ENCODE measurements around the gene ACSF3. TPM values are rescaled to one million over a fixed set of nuclear protein-coding genes. Genes with fewer than 3 reads are reported as not detected.
"Not testable (repeated sequence)": the region's sequence is repeated elsewhere in the genome, so short reads cannot be mapped to it uniquely, and the experiment has no call there.

The ACSF3 gene
- total RNA-seq, 1 experiment from 2014 or later, result 55.2 TPM

- no peak overlapping the region for H3K4me3 ChIP-seq (ENCODE audit: low read depth, low read length)
- H3K4me3 Mint-ChIP-seq (ENCODE audit: unreplicated experiment), result no peak overlapping the region
- no peaks in the 10 kb centered on the region for H3K9me3 Mint-ChIP-seq (ENCODE audit: unreplicated experiment)
- peaks cover 7% of the 10 kb centered on the region for H3K27me3 Mint-ChIP-seq (ENCODE audit: insufficient read depth, unreplicated experiment)
- no peaks in the 10 kb centered on the region for H3K4me1 ChIP-seq
- H3K36me3 ChIP-seq (ENCODE audit: control insufficient read depth, insufficient read depth, low read length), result no peaks in the 10 kb centered on the region
- H3K27me3 ChIP-seq (replicated peaks; ENCODE audit: control insufficient read depth, insufficient read depth, low read length), result no peaks in the 10 kb centered on the region
- intact Hi-C loops (cut with micrococcal nuclease; ENCODE audit: unreplicated experiment), result no loop called here
- H3K36me3 Mint-ChIP-seq (ENCODE audit: insufficient read depth, unreplicated experiment), result peaks cover 6% of the 10 kb centered on the region
- ChIA-PET POLR2A (no interaction called here), CTCF (no interaction called here)
- H3K9me3 ChIP-seq, result no peaks in the 10 kb centered on the region
- no TSS peak for BruUV-seq (replicated peaks)
- no peaks in the 10 kb centered on the region for H3K4me1 Mint-ChIP-seq (ENCODE audit: low read depth, unreplicated experiment)
- DNase-seq, result no peak
- H3K27ac Mint-ChIP-seq (ENCODE audit: unreplicated experiment), result no peak overlapping the region
- peak in 1 of 2 experiments; percentile 24 for TF ChIP-seq CTCF (IDR thresholded peaks at IDR 0.05; ENCODE audit: insufficient read depth in 1 of 2, low read depth in 1 of 2, low read length in 1 of 2, severe bottlenecking in 1 of 2, unreplicated experiment in 1 of 2)
Observed at GRCh38 chr16:89183975-89184676, 90.5 kb downstream of the ACSF3 start.

- H3K9me3 ChIP-seq, result no peaks in the 10 kb centered on the region
- ChIA-PET POLR2A (no interaction called here), CTCF (no interaction called here)
- no peak overlapping the region for H3K4me3 Mint-ChIP-seq (ENCODE audit: unreplicated experiment)
- no peak for DNase-seq
- intact Hi-C loops (cut with micrococcal nuclease; ENCODE audit: unreplicated experiment), result no loop called here
- H3K27me3 Mint-ChIP-seq (ENCODE audit: insufficient read depth, unreplicated experiment), result peaks cover 7% of the 10 kb centered on the region
- H3K4me1 ChIP-seq, result no peaks in the 10 kb centered on the region
- H3K36me3 Mint-ChIP-seq (ENCODE audit: insufficient read depth, unreplicated experiment), result peaks cover 6% of the 10 kb centered on the region
- H3K4me3 ChIP-seq (ENCODE audit: low read depth, low read length), result no peak overlapping the region
- H3K36me3 ChIP-seq (ENCODE audit: control insufficient read depth, insufficient read depth, low read length), result no peaks in the 10 kb centered on the region
- no peak for TF ChIP-seq CTCF (IDR thresholded peaks at IDR 0.05; ENCODE audit: insufficient read depth in 1 of 2, low read depth in 1 of 2, low read length in 1 of 2, severe bottlenecking in 1 of 2, unreplicated experiment in 1 of 2)
- no peaks in the 10 kb centered on the region for H3K9me3 Mint-ChIP-seq (ENCODE audit: unreplicated experiment)
- H3K27ac Mint-ChIP-seq (ENCODE audit: unreplicated experiment), result no peak overlapping the region
- no peaks in the 10 kb centered on the region for H3K4me1 Mint-ChIP-seq (ENCODE audit: low read depth, unreplicated experiment)
- no peaks in the 10 kb centered on the region for H3K27me3 ChIP-seq (replicated peaks; ENCODE audit: control insufficient read depth, insufficient read depth, low read length)
- BruUV-seq (replicated peaks), result no TSS peak
Observed at GRCh38 chr16:89184677-89184932, 91.0 kb downstream of the ACSF3 start.

- Mint-ChIP-seq H3K4me1 (ENCODE audit: low read depth, unreplicated experiment) (no peaks in the 10 kb centered on the region), H3K27ac (ENCODE audit: unreplicated experiment) (no peak overlapping the region), H3K36me3 (ENCODE audit: insufficient read depth, unreplicated experiment) (peaks cover 6% of the 10 kb centered on the region), H3K9me3 (ENCODE audit: unreplicated experiment) (no peaks in the 10 kb centered on the region), H3K4me3 (ENCODE audit: unreplicated experiment) (no peak overlapping the region), H3K27me3 (ENCODE audit: insufficient read depth, unreplicated experiment) (peaks cover 7% of the 10 kb centered on the region)
- DNase-seq, result no peak
- Histone ChIP-seq H3K27me3 (replicated peaks; ENCODE audit: control insufficient read depth, insufficient read depth, low read length) (no peaks in the 10 kb centered on the region), H3K4me3 (ENCODE audit: low read depth, low read length) (no peak overlapping the region), H3K9me3 (no peaks in the 10 kb centered on the region), H3K36me3 (ENCODE audit: control insufficient read depth, insufficient read depth, low read length) (no peaks in the 10 kb centered on the region), H3K4me1 (peaks cover 3% of the 10 kb centered on the region; the same call in 1 of the 2 replicates)
- TF ChIP-seq CTCF (IDR thresholded peaks at IDR 0.05; ENCODE audit: insufficient read depth in 1 of 2, low read depth in 1 of 2, low read length in 1 of 2, severe bottlenecking in 1 of 2, unreplicated experiment in 1 of 2), result no peak
- BruUV-seq (replicated peaks), result no TSS peak
- intact Hi-C loops (cut with micrococcal nuclease; ENCODE audit: unreplicated experiment), result no loop called here
- POLR2A ChIA-PET, result no interaction called here
- CTCF ChIA-PET, result no interaction called here
Observed at GRCh38 chr16:89184933-89185794, 91.5 kb downstream of the ACSF3 start.

- H3K4me1 Mint-ChIP-seq (ENCODE audit: low read depth, unreplicated experiment); BruUV-seq (replicated peaks); H3K9me3 Mint-ChIP-seq (ENCODE audit: unreplicated experiment); H3K36me3 Mint-ChIP-seq (ENCODE audit: insufficient read depth, unreplicated experiment); DNase-seq; H3K27me3 ChIP-seq (replicated peaks; ENCODE audit: control insufficient read depth, insufficient read depth, low read length); CTCF ChIA-PET; H3K4me3 Mint-ChIP-seq (ENCODE audit: unreplicated experiment); intact Hi-C loops (cut with micrococcal nuclease; ENCODE audit: unreplicated experiment); H3K36me3 ChIP-seq (ENCODE audit: control insufficient read depth, insufficient read depth, low read length); H3K27me3 Mint-ChIP-seq (ENCODE audit: insufficient read depth, unreplicated experiment); H3K9me3 ChIP-seq; H3K27ac Mint-ChIP-seq (ENCODE audit: unreplicated experiment); POLR2A ChIA-PET; H3K4me1 ChIP-seq; H3K4me3 ChIP-seq (ENCODE audit: low read depth, low read length): not testable (repeated sequence)
Observed at GRCh38 chr16:89185887-89186592, 92.4 kb downstream of the ACSF3 start.
